Muscle layer of colon (tissue), 2 donors: ENCODE data around the gene DDX1.

Source experiments
- H3K27ac ChIP-seq: one replicate; pipeline ENCODE4 v1.7.0; 2013; ENCODE audit warnings: low read depth, mild to moderate bottlenecking, low read length, moderate library complexity
- H3K27me3 ChIP-seq, 2 donors: one replicate each; pipeline ENCODE4 v1.7.0; 2013; ENCODE audit warnings: low read length in 2 of 2, mild to moderate bottlenecking in 2 of 2; ENCODE audit not compliant: insufficient read depth in 2 of 2, control insufficient read depth in 1 of 2
- H3K36me3 ChIP-seq: one replicate; pipeline ENCODE4 v1.7.0; 2013; ENCODE audit warnings: mild to moderate bottlenecking, low read length; ENCODE audit not compliant: insufficient read depth
- H3K4me1 ChIP-seq: one replicate; pipeline ENCODE4 v1.7.0; 2013; ENCODE audit warnings: mild to moderate bottlenecking, low read length; ENCODE audit not compliant: insufficient read depth
- H3K4me3 ChIP-seq, 2 donors: one replicate each; pipeline ENCODE4 v1.7.0; 2013; ENCODE audit warnings: low read length in 2 of 2, low read depth in 1 of 2, mild to moderate bottlenecking in 1 of 2, moderate library complexity in 1 of 2
- H3K9ac ChIP-seq: one replicate; pipeline ENCODE4 v1.7.0; 2013; ENCODE audit warnings: low read length
- H3K9me3 ChIP-seq: one replicate; pipeline ENCODE4 v1.7.0; 2013; ENCODE audit warnings: mild to moderate bottlenecking, low read length
- donor health status: abdominal sarcoma.
- donor health status: Adenocarcinoma of cecum.

The DDX1 gene

DNA sequence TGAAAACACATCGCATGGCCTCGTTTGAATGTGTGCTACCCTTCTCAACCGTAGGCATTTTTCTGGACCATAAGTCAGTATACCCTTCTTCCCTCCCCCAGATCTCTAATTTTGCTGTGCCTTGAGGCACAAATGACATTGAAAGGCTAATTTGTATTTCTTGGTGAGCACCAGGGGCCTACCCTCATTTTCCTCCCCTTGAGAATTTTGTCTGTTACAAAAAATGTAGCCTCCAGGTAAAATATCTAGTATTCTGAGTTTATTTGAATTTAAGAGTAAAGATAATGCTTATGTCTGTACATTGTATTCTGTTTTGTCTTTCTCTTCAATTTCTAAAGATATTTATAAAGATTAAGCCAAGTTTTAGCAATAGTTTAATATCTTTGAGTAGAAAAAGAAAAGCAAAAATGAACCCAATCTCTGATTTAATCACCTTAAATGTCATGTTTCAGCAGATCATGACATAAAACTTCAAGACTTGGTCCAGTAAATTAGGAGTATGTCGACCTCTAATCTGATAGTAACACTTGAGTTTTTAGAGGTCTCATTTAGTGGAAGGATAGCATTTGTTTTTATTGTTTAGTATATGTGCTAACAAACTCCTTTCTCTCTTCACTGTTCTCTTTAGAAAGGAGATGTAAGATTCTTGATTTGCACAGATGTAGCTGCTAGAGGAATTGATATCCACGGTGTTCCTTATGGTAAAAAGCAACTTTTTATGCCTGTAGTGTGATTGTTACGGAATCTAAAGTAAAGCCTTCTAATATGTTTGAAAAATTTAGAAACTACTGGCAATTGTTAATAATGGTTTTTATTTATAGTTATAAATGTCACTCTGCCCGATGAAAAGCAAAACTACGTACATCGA, 36.4 kb downstream of the DDX1 start:
- Histone ChIP-seq H3K27me3 (no peaks in the 10 kb centered on the region), H3K4me3 (no peak overlapping the region), H3K27ac (no peak overlapping the region), H3K9ac (no peak overlapping the region), H3K36me3 (peaks cover 60% of the 10 kb centered on the region), H3K4me1 (peaks cover 9% of the 10 kb centered on the region), H3K9me3 (no peaks in the 10 kb centered on the region)

DNA sequence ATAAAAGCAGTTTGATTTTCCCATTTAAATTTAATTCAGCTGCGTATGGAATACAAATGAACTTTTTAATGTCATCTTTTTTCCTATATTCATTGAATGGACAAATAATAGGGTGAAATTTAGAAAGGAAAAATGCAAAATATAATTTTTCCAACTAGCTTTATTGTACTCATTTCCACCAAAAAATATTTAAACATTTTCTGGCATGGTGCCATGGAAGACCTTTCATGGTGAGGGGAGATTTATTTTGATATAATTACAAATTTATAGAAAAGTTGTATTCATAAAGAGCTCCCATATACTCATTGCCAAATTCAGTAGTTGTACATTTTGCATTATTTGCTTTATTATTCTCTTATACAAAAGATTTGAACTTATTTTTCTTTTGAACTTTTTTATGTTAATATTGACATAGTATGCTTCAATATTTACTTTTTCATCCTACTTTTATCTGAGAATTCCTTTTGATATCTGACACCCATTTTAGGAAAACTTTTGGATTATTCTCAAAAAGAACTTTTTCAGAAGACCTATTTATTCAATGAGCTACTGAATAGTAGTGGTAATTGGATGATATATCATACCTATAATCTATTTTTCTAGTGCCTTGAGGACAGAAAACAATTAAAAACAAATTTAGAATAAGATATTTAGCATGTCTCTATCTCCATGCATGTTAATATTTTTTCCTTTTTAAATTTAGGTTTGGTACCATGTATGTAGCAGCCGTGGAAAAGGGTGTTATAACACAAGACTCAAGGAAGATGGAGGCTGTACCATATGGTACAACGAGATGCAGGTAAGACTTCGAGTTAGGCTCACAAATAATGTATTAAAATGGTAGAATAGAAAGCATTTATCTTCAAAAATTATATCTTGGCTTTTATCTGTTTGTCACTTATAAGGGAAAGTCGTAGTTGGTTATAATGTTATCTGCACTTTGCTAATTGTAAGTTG, 37.5 kb downstream of the DDX1 start:
- Histone ChIP-seq H3K9ac (no peak overlapping the region), H3K4me3 (no peak overlapping the region), H3K9me3 (no peaks in the 10 kb centered on the region), H3K4me1 (peaks cover 14% of the 10 kb centered on the region), H3K36me3 (peaks cover 65% of the 10 kb centered on the region), H3K27ac (no peak overlapping the region), H3K27me3 (no peaks in the 10 kb centered on the region)

DNA sequence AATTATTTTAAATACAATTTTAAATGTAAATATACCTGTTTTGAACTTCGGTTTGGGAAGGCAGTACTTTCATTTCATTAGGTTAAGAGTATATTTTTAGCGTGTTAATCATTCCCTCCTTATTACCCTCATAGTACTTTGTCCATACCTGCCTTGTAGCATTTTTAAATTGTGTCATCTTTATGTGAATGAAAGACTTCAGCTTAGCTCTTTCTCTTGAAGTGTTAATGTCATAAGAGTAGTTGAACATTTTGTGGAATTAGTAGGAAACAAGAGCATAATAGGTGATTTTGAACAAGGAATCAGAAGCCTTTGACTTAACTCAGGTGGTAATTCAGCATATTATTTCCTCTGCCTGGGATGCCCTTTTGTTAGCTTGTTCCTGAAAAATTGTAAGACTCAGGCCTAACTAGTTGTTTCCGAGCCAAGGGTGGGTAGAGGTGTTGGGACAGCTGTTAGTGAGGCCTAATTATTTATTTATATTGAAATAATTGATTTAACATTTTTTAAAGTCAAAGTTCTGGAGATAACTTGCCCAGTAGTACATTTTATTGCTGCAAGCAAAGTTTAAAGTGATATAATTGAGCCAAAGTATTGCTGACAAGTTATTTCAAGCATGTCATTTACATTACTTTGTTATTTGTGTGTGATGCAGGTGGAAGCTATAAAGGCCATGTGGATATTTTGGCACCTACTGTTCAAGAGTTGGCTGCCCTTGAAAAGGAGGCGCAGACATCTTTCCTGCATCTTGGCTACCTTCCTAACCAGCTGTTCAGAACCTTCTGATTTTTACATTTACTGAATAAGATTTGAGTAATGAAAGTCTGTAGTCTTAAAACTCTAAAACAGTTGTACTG, 38.7 kb downstream of the DDX1 start:
- Histone ChIP-seq H3K27me3 (no peaks in the 10 kb centered on the region), H3K9me3 (no peaks in the 10 kb centered on the region), H3K4me3 (no peak overlapping the region), H3K4me1 (peaks cover 14% of the 10 kb centered on the region), H3K36me3 (peaks cover 58% of the 10 kb centered on the region), H3K27ac (no peak overlapping the region), H3K9ac (no peak overlapping the region)

DNA sequence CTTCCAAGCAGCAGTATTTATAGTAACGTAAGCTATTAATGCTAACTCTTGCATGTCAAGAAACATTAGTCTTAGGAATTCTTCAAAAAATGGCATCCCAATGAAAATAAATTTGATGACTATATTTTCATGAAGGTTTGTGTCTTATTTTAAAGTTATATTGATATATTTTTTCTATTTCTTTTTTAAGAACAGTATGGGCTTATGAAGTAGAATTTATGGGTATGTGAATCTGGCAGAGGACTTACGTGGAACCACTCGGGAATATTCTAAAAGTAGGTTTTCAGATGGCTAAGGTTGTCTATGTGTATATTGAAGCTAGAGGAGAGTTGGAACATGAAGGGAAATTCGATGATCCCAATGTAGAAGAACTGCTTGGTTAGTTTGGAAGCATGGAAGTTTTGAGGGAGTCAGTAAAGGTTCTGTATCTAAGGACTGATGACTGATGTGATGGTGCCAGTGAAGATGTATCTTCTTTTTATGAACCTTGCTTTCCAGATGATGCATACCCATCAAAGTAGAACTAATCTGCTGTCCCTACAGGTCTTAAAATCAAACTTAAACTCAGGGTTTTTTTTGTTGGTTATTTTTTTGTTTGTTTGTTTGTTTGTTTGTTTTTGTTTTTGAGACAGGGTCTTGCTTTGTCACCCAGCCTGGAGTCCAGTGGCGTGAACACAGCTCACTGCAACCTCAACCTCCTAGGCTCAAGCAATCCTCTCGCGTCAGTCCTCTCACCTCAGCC, 39.5 kb downstream of the DDX1 start:
- peaks cover 63% of the 10 kb centered on the region for H3K36me3 ChIP-seq
- H3K4me1 ChIP-seq = peaks cover 14% of the 10 kb centered on the region
- H3K9ac ChIP-seq = no peak overlapping the region
- no peaks in the 10 kb centered on the region for H3K27me3 ChIP-seq
- H3K4me3 ChIP-seq = no peak overlapping the region
- no peak overlapping the region for H3K27ac ChIP-seq
- H3K9me3 ChIP-seq = no peaks in the 10 kb centered on the region

DNA sequence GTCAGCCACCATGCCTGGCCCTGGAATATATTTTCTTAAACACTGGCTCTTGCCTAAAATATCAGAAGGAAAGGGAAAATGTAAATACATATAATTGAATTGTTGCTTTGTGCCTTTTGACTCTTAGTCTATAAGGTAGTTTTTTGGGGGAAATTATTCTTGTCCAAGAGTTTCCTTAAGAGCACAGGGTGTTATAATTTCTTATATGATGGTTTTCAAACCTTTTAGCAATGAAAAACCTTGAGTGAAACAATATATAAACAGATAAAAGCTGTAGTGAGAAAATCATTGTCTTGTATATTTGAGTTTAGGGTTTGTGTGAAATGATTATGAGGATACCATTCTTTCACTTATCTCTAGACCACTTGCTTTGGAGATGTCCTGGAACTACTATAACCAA, 40.2 kb downstream of the DDX1 start:
- H3K4me1 ChIP-seq = peaks cover 16% of the 10 kb centered on the region
- peaks cover 59% of the 10 kb centered on the region for H3K36me3 ChIP-seq
- H3K9ac ChIP-seq = no peak overlapping the region
- H3K27me3 ChIP-seq = no peaks in the 10 kb centered on the region
- no peak overlapping the region for H3K27ac ChIP-seq
- no peak overlapping the region for H3K4me3 ChIP-seq
- no peaks in the 10 kb centered on the region for H3K9me3 ChIP-seq

DNA sequence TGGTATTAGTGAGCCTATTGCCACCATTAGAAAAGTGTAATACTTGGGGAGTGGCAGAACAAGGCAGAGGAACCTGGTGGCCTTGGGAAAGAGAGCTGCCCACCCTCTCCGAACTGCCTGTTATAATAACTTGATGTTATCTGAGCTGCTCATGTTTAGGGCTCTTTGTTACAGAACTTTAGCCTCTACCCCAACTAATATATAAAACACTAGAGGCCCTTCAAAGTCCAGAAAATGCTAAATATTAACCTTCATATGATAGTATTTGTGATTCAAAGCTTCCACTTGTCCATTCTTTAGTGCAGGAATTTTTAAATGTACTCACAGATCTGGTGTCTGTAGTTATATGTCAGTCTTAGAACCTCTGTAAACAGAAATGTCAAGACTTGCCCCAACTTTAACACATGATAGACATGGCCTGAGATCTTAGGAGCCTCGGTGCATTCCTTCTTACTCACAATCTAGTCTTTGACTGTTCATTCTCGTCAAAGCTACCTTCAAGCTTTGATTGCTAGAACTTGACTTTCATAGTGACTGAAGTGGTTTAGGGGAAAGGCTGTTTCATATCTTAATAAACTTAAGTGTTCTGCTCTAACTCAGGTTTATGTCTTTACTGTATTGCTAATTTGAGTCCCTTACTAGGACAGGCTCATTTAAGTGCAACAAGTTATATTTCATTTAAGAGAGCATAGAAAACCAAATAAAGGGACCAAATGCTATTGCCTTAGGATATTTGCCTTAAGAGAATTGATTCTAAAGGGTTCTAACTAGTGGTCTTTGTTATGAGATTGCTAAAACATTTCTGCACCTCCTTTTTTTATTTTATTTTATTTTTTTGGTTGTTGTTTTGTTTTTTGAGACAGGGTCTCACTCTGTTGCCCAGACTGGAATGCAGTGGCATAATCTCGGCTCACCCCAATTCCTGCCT, 41.6 kb downstream of the DDX1 start:
- no peak overlapping the region for H3K9ac ChIP-seq
- H3K27ac ChIP-seq = no peak overlapping the region
- H3K27me3 ChIP-seq = no peaks in the 10 kb centered on the region
- H3K9me3 ChIP-seq = no peaks in the 10 kb centered on the region
- H3K4me3 ChIP-seq = no peak overlapping the region
- peaks cover 57% of the 10 kb centered on the region for H3K36me3 ChIP-seq
- H3K4me1 ChIP-seq = peaks cover 28% of the 10 kb centered on the region

DNA sequence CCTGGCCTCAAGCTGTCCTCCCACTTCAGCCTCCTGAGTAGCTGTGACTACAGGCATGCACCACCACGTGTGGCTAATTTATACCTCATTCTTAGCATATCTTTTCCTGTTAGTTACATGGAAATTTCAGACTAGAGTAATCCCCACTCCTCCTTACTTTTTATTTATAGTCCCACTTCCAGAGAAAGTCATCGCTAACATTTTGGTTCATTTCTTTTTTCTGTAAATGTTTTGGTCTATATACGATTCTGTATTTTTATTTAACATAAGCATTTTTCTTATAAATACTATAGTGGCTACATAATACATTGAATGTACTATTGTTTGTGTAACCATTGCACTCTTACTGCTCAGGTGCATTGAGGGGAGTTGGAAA, 42.3 kb downstream of the DDX1 start:
- peaks cover 54% of the 10 kb centered on the region for H3K36me3 ChIP-seq
- peaks cover 34% of the 10 kb centered on the region for H3K4me1 ChIP-seq

DNA sequence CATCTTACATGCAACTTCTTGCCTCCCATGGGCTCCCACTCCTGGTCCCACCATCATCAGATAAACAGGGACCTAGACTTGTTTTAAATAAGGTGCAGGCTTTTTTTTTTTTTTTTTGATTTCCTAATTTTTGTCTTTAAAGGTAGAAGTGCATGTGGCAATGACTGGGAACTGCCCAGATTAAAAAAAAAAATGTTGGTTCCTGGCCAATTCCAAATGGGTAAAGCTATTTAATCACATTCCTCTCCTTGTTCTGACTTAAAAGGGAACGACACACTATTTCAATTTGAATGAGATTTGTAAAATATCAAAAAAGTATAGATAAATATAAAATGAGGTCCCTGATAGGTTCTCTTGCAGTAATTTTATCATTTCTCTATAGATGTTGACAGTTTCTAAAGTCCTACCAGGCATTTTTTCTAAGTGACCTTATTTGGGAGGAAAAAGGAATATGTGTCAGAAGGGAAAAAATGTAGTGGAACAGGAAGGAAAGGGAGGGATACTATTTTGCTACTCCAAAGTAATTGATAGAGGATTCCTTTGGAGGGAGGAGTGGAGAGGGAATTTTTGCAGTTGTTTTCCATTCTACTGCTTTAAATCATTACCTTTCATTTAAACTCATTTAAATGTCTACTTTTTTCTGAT, 43.3 kb downstream of the DDX1 start:
- Histone ChIP-seq H3K4me3 (no peak overlapping the region), H3K27me3 (no peaks in the 10 kb centered on the region), H3K4me1 (peaks cover 35% of the 10 kb centered on the region), H3K9ac (no peak overlapping the region), H3K27ac (no peak overlapping the region), H3K36me3 (peaks cover 44% of the 10 kb centered on the region), H3K9me3 (no peaks in the 10 kb centered on the region)

More for the DNA sequence above, 42.3 kb downstream of the DDX1 start:
- no peak overlapping the region for H3K27ac ChIP-seq
- no peak overlapping the region for H3K4me3 ChIP-seq
- H3K27me3 ChIP-seq = no peaks in the 10 kb centered on the region
- no peak overlapping the region for H3K9ac ChIP-seq
- H3K9me3 ChIP-seq = no peaks in the 10 kb centered on the region

DNA sequence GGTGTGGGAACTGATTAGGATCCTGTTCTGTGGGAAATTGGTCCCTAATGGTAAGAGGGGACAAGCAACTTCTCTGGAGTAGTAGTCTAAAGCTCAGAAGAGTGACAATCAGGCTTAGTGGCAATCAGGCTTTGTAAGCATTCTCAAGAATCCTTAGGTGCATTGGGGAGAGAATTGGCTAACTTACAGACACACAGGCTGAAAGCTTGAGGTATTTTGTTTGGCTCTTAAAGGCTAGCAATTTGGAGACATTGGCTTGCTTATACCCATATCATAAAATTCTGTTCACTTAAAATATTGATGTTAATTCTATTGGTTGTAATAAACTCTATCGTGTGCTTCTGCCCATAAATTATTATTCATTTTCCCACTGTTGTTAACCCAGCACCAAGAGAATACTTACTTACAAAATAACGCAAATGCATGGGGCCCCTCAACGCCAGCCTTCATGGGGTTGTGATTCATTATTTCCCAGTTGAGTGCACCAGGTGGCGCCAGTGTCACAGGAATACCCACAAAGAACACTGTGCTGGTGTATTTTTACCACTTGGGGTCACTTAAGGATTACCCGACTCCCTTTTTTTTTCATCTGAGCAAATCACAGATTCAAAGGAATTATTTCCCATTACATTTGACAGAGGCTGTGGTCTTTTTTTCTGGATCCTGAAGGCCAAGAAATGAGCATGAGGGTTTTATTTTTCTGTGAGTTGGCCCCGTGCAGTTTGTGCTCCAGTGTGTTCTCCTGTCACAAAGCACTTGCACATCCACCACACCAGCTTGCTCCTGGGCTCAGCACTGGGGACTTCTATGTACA, 45.5 kb downstream of the DDX1 start:
- H3K36me3 ChIP-seq = peaks cover 30% of the 10 kb centered on the region
- H3K27me3 ChIP-seq = no peaks in the 10 kb centered on the region
- no peak overlapping the region for H3K4me3 ChIP-seq
- peaks cover 33% of the 10 kb centered on the region for H3K4me1 ChIP-seq
- no peak overlapping the region for H3K27ac ChIP-seq
- H3K9ac ChIP-seq = no peak overlapping the region
- no peaks in the 10 kb centered on the region for H3K9me3 ChIP-seq
